Panc1 (cell line): ENCODE data around the gene RNASE11.
A peak's percentile ranks its signal among the peaks of the same experiment; 100 is the strongest.

ENCODE experiments used
- CTCF ChIP-seq: fragments of 450-650 bp; IDR thresholded peaks from 2 replicates; pipeline ENCODE4 v1.5.1; 2017; ENCODE audit warnings: mild to moderate bottlenecking
- POLR2AphosphoS5 ChIP-seq: IDR thresholded peaks from 2 replicates; pipeline ENCODE4 v1.6.1; 2012; ENCODE audit warnings: mild to moderate bottlenecking, low read depth, low read length, moderate library complexity
- REST ChIP-seq, 2 experiments: IDR thresholded peaks; 2 replicates each; pipeline ENCODE4 v1.6.1; 2011 to 2012; ENCODE audit warnings: low read depth in 2 of 2, control low read depth in 1 of 2, low read length in 1 of 2, mild to moderate bottlenecking in 1 of 2, moderate library complexity in 1 of 2; ENCODE audit not compliant: insufficient read depth in 1 of 2
- TCF7L2 ChIP-seq: IDR thresholded peaks from 2 replicates; pipeline ENCODE4 v1.6.1; 2011; ENCODE audit warnings: mild to moderate bottlenecking, low read depth, low read length, inconsistent platforms

- TF ChIP-seq TCF7L2 (no peak), CTCF (peak; percentile 88), POLR2AphosphoS5 (no peak; the same call in 1 of the 2 replicates), REST (IDR thresholded peaks at IDR 0.05; ENCODE audit: insufficient read depth in 1 of 2, low read depth in 2 of 2, low read length in 1 of 2) (no peak)
Measured at GRCh38 chr14:20609215-20610001, 21.6 kb upstream of the RNASE11 start.
